H9 (cell line): Measurements from ENCODE around the gene CDK14. TPM values are rescaled to one million over a fixed set of nuclear protein-coding genes. Genes with fewer than 3 reads are reported as not detected.

Experiments used
- DNase-seq: peaks from one replicate; pipeline ENCODE4 v3.0.0-alpha.2; 2017
- H2AFZ ChIP-seq: one replicate; pipeline ENCODE4 v1.6.1; 2013; ENCODE audit warnings: mild to moderate bottlenecking, low read length, control low read depth, moderate library complexity
- H2AK5ac ChIP-seq: 2 replicates; pipeline ENCODE4 v1.6.1; 2013; ENCODE audit warnings: low read length, control low read depth, mixed read lengths; ENCODE audit not compliant: insufficient read length
- H2BK120ac ChIP-seq: one replicate; pipeline ENCODE4 v1.6.1; 2013; ENCODE audit warnings: low read depth, mild to moderate bottlenecking, low read length, control low read depth, inconsistent platforms; ENCODE audit not compliant: poor library complexity, severe bottlenecking
- H2BK12ac ChIP-seq: 2 replicates; pipeline ENCODE4 v1.6.1; 2013; ENCODE audit warnings: low read length, control low read depth, mixed read lengths, low read depth; ENCODE audit not compliant: insufficient read length
- H2BK15ac ChIP-seq: 2 replicates; pipeline ENCODE4 v1.6.1; 2013; ENCODE audit warnings: low read depth, low read length, control low read depth
- H2BK20ac ChIP-seq: one replicate; pipeline ENCODE4 v1.6.1; 2013; ENCODE audit warnings: low read depth, mild to moderate bottlenecking, low read length, control low read depth, inconsistent platforms; ENCODE audit not compliant: poor library complexity, severe bottlenecking
- H2BK5ac ChIP-seq: 2 replicates; pipeline ENCODE4 v1.6.1; 2013; ENCODE audit warnings: low read length, control low read depth, mixed read lengths; ENCODE audit not compliant: insufficient read length
- H3K14ac ChIP-seq: 2 replicates; pipeline ENCODE4 v1.6.1; 2013; ENCODE audit warnings: low read length, control low read depth; ENCODE audit not compliant: insufficient read depth
- H3K18ac ChIP-seq: 2 replicates; pipeline ENCODE4 v1.6.1; 2013; ENCODE audit warnings: low read depth, mild to moderate bottlenecking, mixed read lengths, low read length, control low read depth; ENCODE audit not compliant: insufficient read length
- H3K23ac ChIP-seq: 2 replicates; pipeline ENCODE4 v1.6.1; 2013; ENCODE audit warnings: low read length, control low read depth, mixed read lengths, low read depth; ENCODE audit not compliant: insufficient read length
- H3K23me2 ChIP-seq: 2 replicates; pipeline ENCODE4 v1.6.1; 2013; ENCODE audit warnings: low read depth, mild to moderate bottlenecking, mixed read lengths, low read length, control low read depth; ENCODE audit not compliant: insufficient read length, poor library complexity, severe bottlenecking
- H3K27ac ChIP-seq: 2 replicates; pipeline ENCODE4 v1.5.1; 2013; ENCODE audit warnings: low read length, control low read depth, mixed read lengths, low read depth; ENCODE audit not compliant: insufficient read length
- H3K27me3 ChIP-seq: 2 replicates; pipeline ENCODE4 v1.6.1; 2013; ENCODE audit warnings: low read length, control low read depth, inconsistent platforms; ENCODE audit not compliant: insufficient read depth
- H3K4ac ChIP-seq: 2 replicates; pipeline ENCODE4 v1.6.1; 2013; ENCODE audit warnings: low read depth, mild to moderate bottlenecking, control low read depth, inconsistent platforms, low read length, moderate library complexity
- H3K4me1 ChIP-seq: 2 replicates; pipeline ENCODE4 v1.6.1; 2013; ENCODE audit warnings: low read length, control low read depth, inconsistent platforms; ENCODE audit not compliant: insufficient read depth
- H3K4me2 ChIP-seq: 2 replicates; pipeline ENCODE4 v1.6.1; 2013; ENCODE audit warnings: low read length, control low read depth, mixed read lengths; ENCODE audit not compliant: insufficient read length, insufficient read depth
- H3K56ac ChIP-seq: 2 replicates; pipeline ENCODE4 v1.6.1; 2013; ENCODE audit warnings: low read depth, mild to moderate bottlenecking, mixed read lengths, low read length, control low read depth; ENCODE audit not compliant: insufficient read length
- H3K79me1 ChIP-seq: 2 replicates; pipeline ENCODE4 v1.6.1; 2013; ENCODE audit warnings: low read depth, mild to moderate bottlenecking, moderate library complexity, low read length, control low read depth, inconsistent platforms; ENCODE audit not compliant: insufficient read depth, poor library complexity, severe bottlenecking
- H3K79me2 ChIP-seq: 2 replicates; pipeline ENCODE4 v1.6.1; 2013; ENCODE audit warnings: low read length, control low read depth, inconsistent platforms; ENCODE audit not compliant: insufficient read depth
- H3K9ac ChIP-seq: 2 replicates; pipeline ENCODE4 v1.6.1; 2013; ENCODE audit warnings: low read length, control low read depth, mixed read lengths; ENCODE audit not compliant: insufficient read length; ENCODE audit errors: extremely low read depth
- H3K9me3 ChIP-seq: one replicate; pipeline ENCODE4 v1.6.1; 2013; ENCODE audit warnings: low read depth, low read length, inconsistent platforms; ENCODE audit not compliant: control insufficient read depth
- H3T11ph ChIP-seq: one replicate; pipeline ENCODE4 v1.6.1; 2013; ENCODE audit warnings: mild to moderate bottlenecking, low read length, control low read depth, inconsistent platforms
- H4K20me1 ChIP-seq: one replicate; pipeline ENCODE4 v1.6.1; 2013; ENCODE audit not compliant: control insufficient read depth, insufficient read length, insufficient read depth
- H4K5ac ChIP-seq: 2 replicates; pipeline ENCODE4 v1.6.1; 2013; ENCODE audit warnings: low read depth, mild to moderate bottlenecking, mixed read lengths, low read length, control low read depth; ENCODE audit not compliant: insufficient read length
- H4K8ac ChIP-seq: replicated peaks from 2 replicates; pipeline ENCODE4 v1.6.1; 2013; ENCODE audit warnings: low read length, control low read depth, mixed read lengths, low read depth; ENCODE audit not compliant: insufficient read length
- H4K91ac ChIP-seq: 2 replicates; pipeline ENCODE4 v1.6.1; 2013; ENCODE audit warnings: low read depth, mild to moderate bottlenecking, moderate library complexity, mixed read lengths, low read length, control low read depth; ENCODE audit not compliant: insufficient read length
- H3K27ac Mint-ChIP-seq, 3 experiments: 2 replicates in 2 of 3; 3 replicates in 1 of 3; pipeline ENCODE4 v1.8.0; 2020 to 2021; ENCODE audit warnings: mixed read lengths in 3 of 3, mild to moderate bottlenecking in 1 of 3, moderate library complexity in 1 of 3
- H3K27me3 Mint-ChIP-seq: 2 replicates; pipeline ENCODE4 v1.8.0; 2021; ENCODE audit warnings: low read depth, mild to moderate bottlenecking, moderate library complexity, mixed read lengths
- H3K36me3 Mint-ChIP-seq, 3 experiments: 2 replicates in 2 of 3; 3 replicates in 1 of 3; pipeline ENCODE4 v1.8.0; 2020 to 2021; ENCODE audit warnings: low read depth in 3 of 3, mixed read lengths in 3 of 3; ENCODE audit not compliant: insufficient read depth in 1 of 3
- H3K4me1 Mint-ChIP-seq, 2 experiments: 2 replicates each; pipeline ENCODE4 v1.8.0; 2020; ENCODE audit warnings: mixed read lengths in 2 of 2
- H3K4me3 Mint-ChIP-seq, 2 experiments: 2 replicates in 1 of 2; 3 replicates in 1 of 2; pipeline ENCODE4 v1.8.0; 2020 to 2021; ENCODE audit warnings: mild to moderate bottlenecking in 2 of 2, mixed read lengths in 2 of 2, moderate library complexity in 1 of 2
- H3K9me3 Mint-ChIP-seq, 2 experiments: 2 replicates in 1 of 2; 3 replicates in 1 of 2; pipeline ENCODE4 v1.8.0; 2020; ENCODE audit warnings: mild to moderate bottlenecking in 2 of 2, mixed read lengths in 2 of 2, moderate library complexity in 1 of 2
- WGBS: extraction: QIAGEN DNeasy Blood & Tissue Kit; methylation state at CpG from one replicate; pipeline ENCODE4 v1.1.7; 2013; ENCODE audit warnings: missing lambda C conversion rate, low lambda C conversion rate, mixed read lengths; ENCODE audit not compliant: insufficient read length; ENCODE audit errors: extremely low coverage; 5-methylcytosine and 5-hydroxymethylcytosine counted together
- total RNA-seq: library from RNA; stranded (reverse); gene quantifications from 2 replicates; pipeline ENCODE4 v1.2.1, GENCODE V29; 2021
- TF ChIP-seq, protein P1 (sequence below): fragments of 200-600 bp; sonication (generic); conservative IDR thresholded peaks from 3 replicates; pipeline ENCODE4 v1.8.0; 2021; ENCODE audit warnings: antibody characterized with exemption, mild to moderate bottlenecking

CDK14 gene
- total RNA-seq, 1 experiment from 2014 or later = 23.9 TPM

DNA sequence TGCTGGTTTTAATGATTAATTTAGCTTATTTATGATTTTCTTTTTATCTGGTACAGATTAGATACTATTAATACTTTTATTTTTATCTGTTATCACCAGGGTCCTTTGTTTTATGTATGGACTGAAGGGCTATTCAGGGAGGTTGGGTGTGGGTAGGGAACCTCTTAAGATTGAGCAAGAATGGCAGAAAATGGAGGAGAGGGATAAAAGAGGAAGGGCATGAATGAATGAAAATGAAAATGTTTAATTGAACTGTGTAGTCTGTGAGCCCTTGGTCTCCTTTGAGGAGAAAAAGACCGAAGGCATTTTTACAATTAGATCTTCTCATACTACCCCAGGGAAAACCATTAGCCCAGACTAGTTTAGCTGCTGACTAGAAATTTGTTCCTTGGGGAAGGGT is 93.1 kb downstream of the CDK14 start:
- Mint-ChIP-seq H3K4me1 (peaks cover 5 to 12% of the 10 kb centered on the region in 2 experiments), H3K36me3 (no peaks in the 10 kb centered on the region), H3K4me3 (no peak overlapping the region), H3K27me3 (no peaks in the 10 kb centered on the region), H3K9me3 (no peaks in the 10 kb centered on the region), H3K27ac (no peak overlapping the region)
- Histone ChIP-seq H4K8ac (no peak overlapping the region), H3K4me2 (no peak overlapping the region), H2BK12ac (no peak overlapping the region), H2AK5ac (no peak overlapping the region), H3K23ac (no peak overlapping the region), H3K23me2 (no peaks in the 10 kb centered on the region), H3K9me3 (no peaks in the 10 kb centered on the region), H3K79me2 (no peaks in the 10 kb centered on the region), H2AFZ (no peak overlapping the region), H3K14ac (no peak overlapping the region), H3K27me3 (no peaks in the 10 kb centered on the region), H4K20me1 (no peaks in the 10 kb centered on the region), H3K4ac (no peak overlapping the region), H2BK15ac (no peak overlapping the region), H3K4me1 (no peaks in the 10 kb centered on the region; the same call in 1 of the 2 replicates), H2BK5ac (no peak overlapping the region), H3K27ac (no peak overlapping the region), H2BK120ac (no peak overlapping the region), H3K56ac (no peak overlapping the region), H2BK20ac (no peak overlapping the region), H4K5ac (no peak overlapping the region), H3T11ph (no peak overlapping the region), H3K79me1 (no peaks in the 10 kb centered on the region), H3K9ac (no peak overlapping the region), H3K18ac (no peak overlapping the region), H4K91ac (no peak overlapping the region)
- DNase-seq = no peak
- TF ChIP-seq, protein P1, sequence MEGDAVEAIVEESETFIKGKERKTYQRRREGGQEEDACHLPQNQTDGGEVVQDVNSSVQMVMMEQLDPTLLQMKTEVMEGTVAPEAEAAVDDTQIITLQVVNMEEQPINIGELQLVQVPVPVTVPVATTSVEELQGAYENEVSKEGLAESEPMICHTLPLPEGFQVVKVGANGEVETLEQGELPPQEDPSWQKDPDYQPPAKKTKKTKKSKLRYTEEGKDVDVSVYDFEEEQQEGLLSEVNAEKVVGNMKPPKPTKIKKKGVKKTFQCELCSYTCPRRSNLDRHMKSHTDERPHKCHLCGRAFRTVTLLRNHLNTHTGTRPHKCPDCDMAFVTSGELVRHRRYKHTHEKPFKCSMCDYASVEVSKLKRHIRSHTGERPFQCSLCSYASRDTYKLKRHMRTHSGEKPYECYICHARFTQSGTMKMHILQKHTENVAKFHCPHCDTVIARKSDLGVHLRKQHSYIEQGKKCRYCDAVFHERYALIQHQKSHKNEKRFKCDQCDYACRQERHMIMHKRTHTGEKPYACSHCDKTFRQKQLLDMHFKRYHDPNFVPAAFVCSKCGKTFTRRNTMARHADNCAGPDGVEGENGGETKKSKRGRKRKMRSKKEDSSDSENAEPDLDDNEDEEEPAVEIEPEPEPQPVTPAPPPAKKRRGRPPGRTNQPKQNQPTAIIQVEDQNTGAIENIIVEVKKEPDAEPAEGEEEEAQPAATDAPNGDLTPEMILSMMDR = no peak
- WGBS = no CpG with 5 or more reads among the region's 1 CpG
